ENCODE measurements around the gene MRPL19. TPM values are rescaled to one million over a fixed set of nuclear protein-coding genes. Genes with fewer than 3 reads are reported as not detected.

MRPL19 gene
- total RNA-seq, 1 experiment from 2014 or later = 73.0 TPM

GRCh38 chr2:75666911-75667310, 20.3 kb downstream of the MRPL19 start:
- Mint-ChIP-seq H3K4me3 (no peak overlapping the region), H3K27me3 (ENCODE audit: low read depth) (no peaks in the 10 kb centered on the region), H3K36me3 (ENCODE audit: insufficient read depth in 1 of 3, low read depth in 3 of 3) (peaks cover 9 to 37% (median 35%) of the 10 kb centered on the region in 3 experiments; a peak in 6 of 7 replicates), H3K4me1 (peaks cover 10 to 15% of the 10 kb centered on the region in 2 experiments), H3K27ac (0 out of 7 replicates have a peak overlapping the region, but pooled peaks of 1 of the 3 experiments have one; percentile 66), H3K9me3 (no peaks in the 10 kb centered on the region)
- Histone ChIP-seq H3K56ac (ENCODE audit: insufficient read length, low read depth, low read length) (no peak overlapping the region), H4K91ac (ENCODE audit: insufficient read length, low read depth, low read length) (no peak overlapping the region), H3K27me3 (ENCODE audit: insufficient read depth, low read length) (no peaks in the 10 kb centered on the region), H2BK120ac (ENCODE audit: low read depth, low read length, poor library complexity, severe bottlenecking) (no peak overlapping the region), H3K14ac (ENCODE audit: insufficient read depth, low read length) (no peak overlapping the region), H2BK5ac (ENCODE audit: insufficient read length, low read length) (no peak overlapping the region), H3T11ph (ENCODE audit: low read length) (no peak overlapping the region), H3K23me2 (ENCODE audit: insufficient read length, low read depth, low read length, poor library complexity, severe bottlenecking) (no peaks in the 10 kb centered on the region), H3K9me3 (ENCODE audit: control insufficient read depth, low read depth, low read length) (no peaks in the 10 kb centered on the region), H2BK15ac (ENCODE audit: low read depth, low read length) (no peak overlapping the region), H3K4ac (ENCODE audit: low read depth, low read length) (no peak overlapping the region), H2AFZ (ENCODE audit: low read length) (no peak overlapping the region), H4K5ac (ENCODE audit: insufficient read length, low read depth, low read length) (no peak overlapping the region), H3K23ac (ENCODE audit: insufficient read length, low read depth, low read length) (no peak overlapping the region), H3K4me1 (ENCODE audit: insufficient read depth, low read length) (no peaks in the 10 kb centered on the region), H4K20me1 (ENCODE audit: control insufficient read depth, insufficient read depth, insufficient read length) (no peaks in the 10 kb centered on the region), H3K79me2 (ENCODE audit: insufficient read depth, low read length) (no peaks in the 10 kb centered on the region), H3K9ac (ENCODE audit: extremely low read depth, insufficient read length, low read length) (no peak overlapping the region), H3K27ac (ENCODE audit: insufficient read length, low read depth, low read length) (no peak overlapping the region), H4K8ac (replicated peaks; ENCODE audit: insufficient read length, low read depth, low read length) (no peak overlapping the region), H2BK12ac (ENCODE audit: insufficient read length, low read depth, low read length) (no peak overlapping the region), H3K18ac (ENCODE audit: insufficient read length, low read depth, low read length) (no peak overlapping the region), H3K4me2 (ENCODE audit: insufficient read depth, insufficient read length, low read length) (no peak overlapping the region), H2AK5ac (ENCODE audit: insufficient read length, low read length) (no peak overlapping the region), H2BK20ac (ENCODE audit: low read depth, low read length, poor library complexity, severe bottlenecking) (no peak overlapping the region), H3K79me1 (ENCODE audit: insufficient read depth, low read depth, low read length, poor library complexity, severe bottlenecking) (no peaks in the 10 kb centered on the region)
- WGBS (ENCODE audit: extremely low coverage, insufficient read length, low lambda C conversion rate) = no CpG with 5 or more reads among the region's 6 CpGs
- no peak for TF ChIP-seq CTCF (conservative IDR thresholded peaks at IDR 0.05)
- DNase-seq = no peak
